ENCODE results near the gene CPNE5. TPM values are rescaled to one million over a fixed set of nuclear protein-coding genes. Genes with fewer than 3 reads are reported as not detected.

CPNE5 gene
- total RNA-seq, 4 donors from 2014 or later, result 9.5 to 33.8 (median 12.2) TPM

GRCh38 chr6:36760685-36761435, 78.4 kb downstream of the CPNE5 start:
- Histone ChIP-seq H3K4me3 (no peak overlapping the region), H3K27me3 (no peaks in the 10 kb centered on the region), H3K9me3 (no peaks in the 10 kb centered on the region), H3K4me1 (peaks cover 0 to 3% of the 10 kb centered on the region in 2 donors), H3K36me3 (no peaks in the 10 kb centered on the region), H3K27ac (no peak overlapping the region)
- intact Hi-C loops (cut with DNase I; ENCODE audit: low total_unique reads), result loop anchor here (10.0 kb wide), 1 partner anchor 254 kb away; no protein-coding TSS in a partner anchor
- TF ChIP-seq CTCF (IDR thresholded peaks at IDR 0.05), result no peak
- no peak for TF ChIP-seq POLR2A (IDR thresholded peaks at IDR 0.05)
- no peak for DNase-seq

GRCh38 chr6:36759148-36759759, 80.0 kb downstream of the CPNE5 start:
- Histone ChIP-seq H3K4me1 (no peaks in the 10 kb centered on the region), H3K27me3 (no peaks in the 10 kb centered on the region), H3K27ac (no peak overlapping the region), H3K36me3 (no peaks in the 10 kb centered on the region), H3K9me3 (no peaks in the 10 kb centered on the region), H3K4me3 (no peak overlapping the region)
- peak; percentile 76 to 82 for DNase-seq
- peak; percentile 92 to 98 (median 96) for TF ChIP-seq CTCF (IDR thresholded peaks at IDR 0.05)
- no peak for TF ChIP-seq POLR2A (IDR thresholded peaks at IDR 0.05)
- intact Hi-C loops (cut with DNase I; ENCODE audit: low total_unique reads), result no loop called here

- intact Hi-C loops (cut with DNase I; ENCODE audit: low total_unique reads), result no loop called here
- H3K4me1 ChIP-seq, result no peaks in the 10 kb centered on the region
- TF ChIP-seq POLR2A (IDR thresholded peaks at IDR 0.05), result no peak
- no peaks in the 10 kb centered on the region for H3K27me3 ChIP-seq
- no peaks in the 10 kb centered on the region for H3K36me3 ChIP-seq
- no peak for DNase-seq
- no peaks in the 10 kb centered on the region for H3K9me3 ChIP-seq
- no peak overlapping the region for H3K27ac ChIP-seq
- H3K4me3 ChIP-seq, result no peak overlapping the region
Observed at GRCh38 chr6:36758516-36759147, 80.6 kb downstream of the CPNE5 start.

GRCh38 chr6:36757943-36758508, 81.2 kb downstream of the CPNE5 start:
- Histone ChIP-seq H3K4me1 (no peaks in the 10 kb centered on the region), H3K27ac (no peak overlapping the region), H3K27me3 (no peaks in the 10 kb centered on the region), H3K9me3 (no peaks in the 10 kb centered on the region), H3K4me3 (no peak overlapping the region), H3K36me3 (no peaks in the 10 kb centered on the region)
- TF ChIP-seq POLR2A (IDR thresholded peaks at IDR 0.05), result no peak
- TF ChIP-seq CTCF (IDR thresholded peaks at IDR 0.05), result no peak
- no peak for DNase-seq
- intact Hi-C loops (cut with DNase I; ENCODE audit: low total_unique reads), result no loop called here

- no peaks in the 10 kb centered on the region for H3K4me1 ChIP-seq
- H3K9me3 ChIP-seq, result no peaks in the 10 kb centered on the region
- H3K36me3 ChIP-seq, result no peaks in the 10 kb centered on the region
- H3K27ac ChIP-seq, result no peak overlapping the region
- intact Hi-C loops (cut with DNase I; ENCODE audit: low total_unique reads), result no loop called here
- TF ChIP-seq POLR2A (IDR thresholded peaks at IDR 0.05) (no peak), CTCF (IDR thresholded peaks at IDR 0.05) (no peak)
- H3K4me3 ChIP-seq, result no peak overlapping the region
- DNase-seq, result no peak
- no peaks in the 10 kb centered on the region for H3K27me3 ChIP-seq
Observed at GRCh38 chr6:36757206-36757605, 82.0 kb downstream of the CPNE5 start.

Data from uterus (tissue), 4 donors.